ENCODE data around the gene RUBCN. TPM values are rescaled to one million over a fixed set of nuclear protein-coding genes. Genes with fewer than 3 reads are reported as not detected.
A peak's percentile ranks its signal among the peaks of the same experiment; 100 is the strongest.

Gene RUBCN
- total and polyA plus RNA-seq, 2 of the 13 experiments (the other 11 are each of a cell fraction or from before 2014, with no cell fraction given): 5.2 to 8.1 TPM

- no peak overlapping the region for H3K9ac ChIP-seq (ENCODE audit: insufficient read depth, low read depth, low read length)
- TF ChIP-seq EZH2 (conservative IDR thresholded peaks at IDR 0.05; ENCODE audit: low read depth, low read length) (no peak), TP53 (CRISPR knock-in tag; conservative IDR thresholded peaks at IDR 0.05) (no peak), SMARCE1 (IDR thresholded peaks at IDR 0.05; ENCODE audit: borderline replicate concordance) (no peak), ZBTB20 (CRISPR knock-in tag; IDR thresholded peaks at IDR 0.05; ENCODE audit: borderline replicate concordance, low read depth) (no peak)
- H2AFZ ChIP-seq (ENCODE audit: low read length): no peak overlapping the region
- no peak overlapping the region for H3K4me3 ChIP-seq (replicated peaks in 1 of 3; ENCODE audit: insufficient read depth in 1 of 3, low read depth in 2 of 3, low read length in 3 of 3)
- H4K20me1 ChIP-seq (ENCODE audit: insufficient read depth, low read length): no peaks in the 10 kb centered on the region
- DNase-seq (ENCODE audit: low spot score): no peak
- no TSS peak for BruUV-seq (replicated peaks)
- ChIA-PET CTCF (ENCODE audit: low intra/inter-chr PET ratio, low total read pairs) (no interaction called here), POLR2A (no interaction called here)
- in situ Hi-C loops (cut with HindIII; ENCODE audit: extremely low pct_ligation_motif_present, low pct_unique_long_range_greater_than_20kb): no loop called here
- H3K4me2 ChIP-seq (ENCODE audit: low read depth, low read length): no peak overlapping the region
- peaks cover 27% of the 10 kb centered on the region for H3K4me1 ChIP-seq (ENCODE audit: insufficient read depth, low read length)
- intact Hi-C loops (cut with micrococcal nuclease; ENCODE audit: unreplicated experiment): no loop called here
- no peaks in the 10 kb centered on the region; a peak in 1 of 5 replicates for H3K27me3 ChIP-seq (ENCODE audit: control insufficient read depth in 1 of 2, insufficient read depth in 2 of 2, low read length in 2 of 2)
- ATAC-seq: peak; percentile 73
- no peaks in the 10 kb centered on the region for H3K79me2 ChIP-seq (ENCODE audit: insufficient read depth, low read length)
- FAIRE-seq: no peak
- H3K36me3 ChIP-seq (replicated peaks in 1 of 2; ENCODE audit: control insufficient read depth in 1 of 2, insufficient read depth in 2 of 2, low read length in 2 of 2): no peaks in the 10 kb centered on the region
- no peak overlapping the region for H3K27ac ChIP-seq (ENCODE audit: extremely low read length, insufficient read depth, low read length)
- no peaks in the 10 kb centered on the region for H3K9me3 ChIP-seq (ENCODE audit: low read length)
- 27% methylated on average over 3 of the region's 3 CpGs for WGBS (ENCODE audit: low lambda C conversion rate)
These were observed 6.1 kb upstream of the RUBCN start for GRCh38 chr3:197742787-197743186.

DNA sequence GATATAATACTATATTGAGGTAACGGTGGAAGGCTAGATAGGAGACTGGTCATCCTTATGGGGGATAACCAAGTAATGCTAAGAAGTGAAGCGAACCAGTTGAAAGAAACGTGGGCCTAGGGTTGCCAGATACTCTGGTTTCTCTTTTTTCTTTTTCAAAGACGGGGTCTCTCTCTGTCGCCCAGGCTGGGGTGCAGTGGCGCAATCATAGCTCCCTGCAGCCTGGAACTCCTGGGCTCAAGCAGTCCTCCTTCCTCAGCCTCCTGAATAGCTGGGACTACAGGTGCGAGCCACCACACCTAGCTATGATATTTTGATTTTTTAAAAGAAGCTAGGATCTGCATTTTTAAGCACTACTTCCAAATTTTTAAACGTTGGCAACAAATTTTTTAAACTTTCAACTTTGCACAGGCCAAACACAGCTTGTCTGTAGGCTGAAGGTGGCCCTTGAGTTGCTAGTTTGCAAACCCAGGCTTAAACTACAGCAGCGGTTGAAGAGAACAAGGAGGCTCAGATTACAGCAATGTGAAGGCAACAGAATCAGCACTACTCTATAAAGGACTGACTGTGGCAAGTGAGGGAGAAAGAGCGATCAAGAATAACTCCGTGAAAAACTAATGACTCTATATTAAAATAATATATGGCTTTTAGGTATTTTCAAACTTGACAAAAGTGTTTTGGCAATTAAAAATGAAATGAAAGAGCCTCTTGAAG is 1.2 kb upstream of the RUBCN start:
- in situ Hi-C loops (cut with HindIII; ENCODE audit: extremely low pct_ligation_motif_present, low pct_unique_long_range_greater_than_20kb) (no loop called here), intact Hi-C loops (cut with micrococcal nuclease; ENCODE audit: unreplicated experiment) (no loop called here)
- H3K9me3 ChIP-seq (ENCODE audit: low read length): no peaks in the 10 kb centered on the region
- ChIA-PET CTCF (ENCODE audit: low intra/inter-chr PET ratio, low total read pairs) (interaction anchor here (0.6 kb wide), 1 partner anchor 204 kb away, joined by 3 read pairs; no protein-coding TSS in a partner anchor), POLR2A (interaction anchor here (1.1 kb wide), 1 partner anchor 8 kb away, joined by 4 read pairs; no protein-coding TSS in a partner anchor)
- H3K36me3 ChIP-seq (replicated peaks in 1 of 2; ENCODE audit: control insufficient read depth in 1 of 2, insufficient read depth in 2 of 2, low read length in 2 of 2): no peaks in the 10 kb centered on the region
- peak overlapping the region; percentile 67 to 87 (median 87) for H3K4me3 ChIP-seq (replicated peaks in 1 of 3; ENCODE audit: insufficient read depth in 1 of 3, low read depth in 2 of 3, low read length in 3 of 3)
- H3K79me2 ChIP-seq (ENCODE audit: insufficient read depth, low read length): peaks cover 11% of the 10 kb centered on the region
- 30% methylated on average over 11 of the region's 11 CpGs for WGBS (ENCODE audit: low lambda C conversion rate)
- no peaks in the 10 kb centered on the region; a peak in 1 of 5 replicates for H3K27me3 ChIP-seq (ENCODE audit: control insufficient read depth in 1 of 2, insufficient read depth in 2 of 2, low read length in 2 of 2)
- H3K27ac ChIP-seq (ENCODE audit: extremely low read length, insufficient read depth, low read length): peak overlapping the region; percentile 82
- FAIRE-seq: peak; percentile 21
- peaks cover 29% of the 10 kb centered on the region for H3K4me1 ChIP-seq (ENCODE audit: insufficient read depth, low read length)
- BruUV-seq (replicated peaks): no TSS peak
- H2AFZ ChIP-seq (ENCODE audit: low read length): peak overlapping the region; percentile 90
- peak overlapping the region; percentile 81 for H3K9ac ChIP-seq (ENCODE audit: insufficient read depth, low read depth, low read length)
- peak; percentile 1; the same call in 2 of the 3 replicates for ATAC-seq
- no peaks in the 10 kb centered on the region for H4K20me1 ChIP-seq (ENCODE audit: insufficient read depth, low read length)
- peak overlapping the region; percentile 90 for H3K4me2 ChIP-seq (ENCODE audit: low read depth, low read length)
- no peak for DNase-seq (ENCODE audit: low spot score)
- TF ChIP-seq ZNF281 (CRISPR knock-in tag; IDR thresholded peaks at IDR 0.05; ENCODE audit: borderline replicate concordance) (no peak), ZNF431 (CRISPR knock-in tag; IDR thresholded peaks at IDR 0.05; ENCODE audit: borderline replicate concordance, low read depth) (no peak), ONECUT2 (CRISPR knock-in tag; IDR thresholded peaks at IDR 0.05) (no peak), CREB1 (IDR thresholded peaks at IDR 0.05) (no peak), CREB1 (CRISPR knock-in tag; IDR thresholded peaks at IDR 0.05) (no peak), ZNF674 (CRISPR knock-in tag; IDR thresholded peaks at IDR 0.05; ENCODE audit: low read depth) (no peak), ZNF770 (CRISPR knock-in tag; IDR thresholded peaks at IDR 0.05) (peak; percentile 82), ZMYM2 (CRISPR knock-in tag; IDR thresholded peaks at IDR 0.05) (no peak; the same call in 1 of the 2 replicates), ZNF883 (CRISPR knock-in tag; IDR thresholded peaks at IDR 0.05; ENCODE audit: not compliant biosample characterization) (peak; percentile 0), MIER3 (CRISPR knock-in tag; IDR thresholded peaks at IDR 0.05; ENCODE audit: borderline replicate concordance) (no peak)
